Nephron (organoid): ENCODE results near the gene ABCA13.

Source experiments
- H3K27ac Mint-ChIP-seq, 3 experiments: 2 replicates each; pipeline ENCODE4 v1.8.0; 2020; ENCODE audit warnings: mixed read lengths in 3 of 3, mild to moderate bottlenecking in 2 of 3, moderate library complexity in 1 of 3
- H3K27me3 Mint-ChIP-seq: 2 replicates; pipeline ENCODE4 v1.8.0; 2021; ENCODE audit warnings: low read depth, mild to moderate bottlenecking, moderate library complexity, mixed read lengths
- H3K36me3 Mint-ChIP-seq: 2 replicates; pipeline ENCODE4 v1.8.0; 2020; ENCODE audit warnings: low read depth, mixed read lengths
- H3K4me1 Mint-ChIP-seq: 2 replicates; pipeline ENCODE4 v1.8.0; 2020; ENCODE audit warnings: mixed read lengths
- H3K4me3 Mint-ChIP-seq, 3 experiments: 2 replicates each; pipeline ENCODE4 v1.8.0; 2020; ENCODE audit warnings: mild to moderate bottlenecking in 3 of 3, mixed read lengths in 3 of 3, moderate library complexity in 2 of 3
- H3K9me3 Mint-ChIP-seq: 2 replicates; pipeline ENCODE4 v1.8.0; 2020; ENCODE audit warnings: mixed read lengths
- CTCF ChIP-seq, 3 experiments: fragments of 200-600 bp; sonication (generic); IDR thresholded peaks; one replicate each; pipeline ENCODE4 v1.5.0; 2021; ENCODE audit warnings: antibody characterized with exemption in 3 of 3; ENCODE audit not compliant: unreplicated experiment in 3 of 3

ABCA13 gene

GRCh38 chr7:48170506-48170905 lies 752 bp upstream of the ABCA13 start:
- Mint-ChIP-seq H3K9me3 (peaks cover 13% of the 10 kb centered on the region), H3K36me3 (no peaks in the 10 kb centered on the region), H3K4me1 (no peaks in the 10 kb centered on the region), H3K4me3 (no peak overlapping the region), H3K27me3 (no peaks in the 10 kb centered on the region), H3K27ac (no peak overlapping the region)
- no peak for TF ChIP-seq CTCF (IDR thresholded peaks at IDR 0.05; ENCODE audit: unreplicated experiment in 3 of 3)

- no peak for TF ChIP-seq CTCF (IDR thresholded peaks at IDR 0.05; ENCODE audit: unreplicated experiment in 3 of 3)
- no peak overlapping the region for H3K27ac Mint-ChIP-seq
- H3K4me1 Mint-ChIP-seq, result no peaks in the 10 kb centered on the region
- no peaks in the 10 kb centered on the region for H3K27me3 Mint-ChIP-seq
- no peaks in the 10 kb centered on the region for H3K9me3 Mint-ChIP-seq
- H3K4me3 Mint-ChIP-seq, result no peak overlapping the region
- no peaks in the 10 kb centered on the region for H3K36me3 Mint-ChIP-seq
Observed at GRCh38 chr7:48173313-48173712, 2.1 kb downstream of the ABCA13 start.

GRCh38 chr7:48173756-48174382 lies 2.6 kb downstream of the ABCA13 start:
- Mint-ChIP-seq H3K36me3 (no peaks in the 10 kb centered on the region), H3K4me3 (no peak overlapping the region), H3K9me3 (no peaks in the 10 kb centered on the region), H3K27me3 (no peaks in the 10 kb centered on the region), H3K27ac (no peak overlapping the region), H3K4me1 (no peaks in the 10 kb centered on the region)
- TF ChIP-seq CTCF (IDR thresholded peaks at IDR 0.05; ENCODE audit: unreplicated experiment in 3 of 3), result no peak

- Mint-ChIP-seq H3K27ac (no peak overlapping the region), H3K4me3 (no peak overlapping the region), H3K4me1 (no peaks in the 10 kb centered on the region), H3K36me3 (no peaks in the 10 kb centered on the region), H3K27me3 (no peaks in the 10 kb centered on the region), H3K9me3 (no peaks in the 10 kb centered on the region)
- no peak for TF ChIP-seq CTCF (IDR thresholded peaks at IDR 0.05; ENCODE audit: unreplicated experiment in 3 of 3)
Observed at GRCh38 chr7:48175019-48175418, 3.8 kb downstream of the ABCA13 start.

- no peaks in the 10 kb centered on the region for H3K27me3 Mint-ChIP-seq
- H3K27ac Mint-ChIP-seq, result no peak overlapping the region
- no peaks in the 10 kb centered on the region for H3K9me3 Mint-ChIP-seq
- H3K4me3 Mint-ChIP-seq, result no peak overlapping the region
- no peak for TF ChIP-seq CTCF (IDR thresholded peaks at IDR 0.05; ENCODE audit: unreplicated experiment in 3 of 3)
- H3K36me3 Mint-ChIP-seq, result no peaks in the 10 kb centered on the region
- H3K4me1 Mint-ChIP-seq, result no peaks in the 10 kb centered on the region
Observed at GRCh38 chr7:48176356-48176893, 5.2 kb downstream of the ABCA13 start.

- H3K36me3 Mint-ChIP-seq, result no peaks in the 10 kb centered on the region
- TF ChIP-seq CTCF (IDR thresholded peaks at IDR 0.05; ENCODE audit: unreplicated experiment in 3 of 3), result no peak
- no peaks in the 10 kb centered on the region for H3K27me3 Mint-ChIP-seq
- H3K4me1 Mint-ChIP-seq, result no peaks in the 10 kb centered on the region
- no peak overlapping the region for H3K4me3 Mint-ChIP-seq
- H3K27ac Mint-ChIP-seq, result no peak overlapping the region
- H3K9me3 Mint-ChIP-seq, result no peaks in the 10 kb centered on the region
Observed at GRCh38 chr7:48177271-48177670, 6.0 kb downstream of the ABCA13 start.
